OCI-LY7 (cell line): ENCODE results near the gene NCKAP5L.

ENCODE experiments used
- EZH2phosphoT487 ChIP-seq: fragments of 200-600 bp; sonication (generic); IDR thresholded peaks from 2 replicates; pipeline ENCODE4 v1.6.1; 2018; ENCODE audit warnings: low read depth, borderline replicate concordance, mild to moderate bottlenecking, mixed run types, antibody characterized with exemption, low read length, moderate library complexity, mixed read lengths
- TF ChIP-seq, protein P1 (sequence below): fragments of 200-600 bp; sonication (generic); conservative IDR thresholded peaks from 2 replicates; pipeline ENCODE4 v1.5.1; 2014; ENCODE audit warnings: mild to moderate bottlenecking, antibody characterized with exemption, low read length, moderate library complexity, mixed read lengths

DNA sequence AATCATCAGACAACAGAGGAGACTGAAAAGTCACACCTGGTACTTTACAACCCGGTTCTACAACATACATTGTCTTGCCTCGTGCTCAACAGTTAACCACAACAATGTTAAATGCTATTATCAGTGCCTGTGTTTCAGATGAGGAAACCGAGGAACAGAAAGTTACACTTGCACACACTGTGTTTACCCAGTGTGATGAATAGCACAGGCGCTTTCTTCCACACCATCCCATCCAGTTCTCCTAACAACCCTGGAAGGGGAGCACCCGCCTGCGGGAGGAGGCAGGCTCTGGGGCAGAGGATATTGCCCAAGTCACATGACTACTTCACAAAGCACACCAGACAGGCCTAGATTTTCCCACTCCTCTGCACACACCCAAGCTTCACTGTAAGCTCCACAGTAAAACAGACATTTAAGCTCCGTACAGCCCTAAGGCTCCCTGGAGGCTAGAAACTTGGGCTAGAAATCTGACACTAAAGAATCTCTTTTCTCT lies 21.8 kb downstream of the NCKAP5L start:
- TF ChIP-seq, protein P1, sequence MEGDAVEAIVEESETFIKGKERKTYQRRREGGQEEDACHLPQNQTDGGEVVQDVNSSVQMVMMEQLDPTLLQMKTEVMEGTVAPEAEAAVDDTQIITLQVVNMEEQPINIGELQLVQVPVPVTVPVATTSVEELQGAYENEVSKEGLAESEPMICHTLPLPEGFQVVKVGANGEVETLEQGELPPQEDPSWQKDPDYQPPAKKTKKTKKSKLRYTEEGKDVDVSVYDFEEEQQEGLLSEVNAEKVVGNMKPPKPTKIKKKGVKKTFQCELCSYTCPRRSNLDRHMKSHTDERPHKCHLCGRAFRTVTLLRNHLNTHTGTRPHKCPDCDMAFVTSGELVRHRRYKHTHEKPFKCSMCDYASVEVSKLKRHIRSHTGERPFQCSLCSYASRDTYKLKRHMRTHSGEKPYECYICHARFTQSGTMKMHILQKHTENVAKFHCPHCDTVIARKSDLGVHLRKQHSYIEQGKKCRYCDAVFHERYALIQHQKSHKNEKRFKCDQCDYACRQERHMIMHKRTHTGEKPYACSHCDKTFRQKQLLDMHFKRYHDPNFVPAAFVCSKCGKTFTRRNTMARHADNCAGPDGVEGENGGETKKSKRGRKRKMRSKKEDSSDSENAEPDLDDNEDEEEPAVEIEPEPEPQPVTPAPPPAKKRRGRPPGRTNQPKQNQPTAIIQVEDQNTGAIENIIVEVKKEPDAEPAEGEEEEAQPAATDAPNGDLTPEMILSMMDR: no peak
- TF ChIP-seq EZH2phosphoT487: no peak
